Activated naive CD4-positive, alpha-beta T cell treated with Interleukin-2 at 50 U/mL for 16 hours (primary cell): ENCODE data around the gene ACSM6.
A peak's percentile ranks its signal among the peaks of the same experiment; 100 is the strongest.
"Not testable (repeated sequence)": the region's sequence is repeated elsewhere in the genome, so short reads cannot be mapped to it uniquely, and the experiment has no call there.

Experiments used
- DNase-seq: peaks from one replicate; pipeline ENCODE4 v3.0.0-alpha.2; 2020

ACSM6 gene

DNA sequence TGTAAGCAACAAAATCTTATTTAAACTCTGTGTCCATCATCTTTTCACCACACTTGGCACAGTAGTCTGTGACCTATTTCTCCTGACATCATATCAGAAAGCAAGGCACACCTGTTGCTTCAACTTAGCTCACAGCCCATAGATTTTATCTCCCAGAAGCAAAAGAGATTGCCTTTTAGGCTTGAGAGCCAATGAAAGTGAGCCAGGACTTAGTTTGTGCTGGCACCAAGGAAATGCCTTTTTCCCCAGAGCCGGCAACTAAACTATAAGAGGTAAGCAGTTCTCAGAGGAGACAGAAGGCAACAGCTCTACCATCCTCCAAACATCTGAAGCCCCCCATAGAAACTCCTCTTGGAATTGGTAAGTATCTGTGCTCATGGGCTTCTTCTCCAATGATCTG lies at the start of gene ACSM6:
TSS of gene ACSM6 (plus strand) at position 295 of the 400 bp plus-strand sequence. CDS start 248 bp downstream, outside the sequence.
- no peak for DNase-seq

GRCh38 chr10:95168694-95169093 lies 25.3 kb upstream of the ACSM6 start:
- DNase-seq: no peak

- no peak for DNase-seq
These were observed 24.5 kb upstream of the ACSM6 start for GRCh38 chr10:95169522-95169921.

DNA sequence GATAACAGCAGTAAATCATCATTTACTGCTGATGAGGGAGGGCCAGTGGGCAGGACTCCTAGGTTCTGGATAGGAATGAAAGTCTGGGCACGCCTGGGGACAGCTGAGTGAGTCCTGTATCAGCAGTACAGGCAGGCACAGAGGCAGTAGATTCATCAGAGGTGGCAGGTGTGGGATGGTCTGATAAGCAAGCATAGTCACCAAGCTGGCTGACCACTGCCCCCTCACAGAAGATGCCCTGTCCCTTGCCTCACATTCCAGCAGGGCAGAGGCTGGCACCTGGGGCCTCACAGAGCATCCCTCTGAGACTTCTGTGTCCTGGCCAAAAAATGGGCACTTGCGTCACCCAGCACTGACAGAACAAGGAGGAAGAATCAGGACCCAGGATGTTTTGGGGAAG lies 23.2 kb upstream of the ACSM6 start:
- DNase-seq: no peak

- DNase-seq: no peak
These were observed 22.7 kb upstream of the ACSM6 start for GRCh38 chr10:95171336-95171735.

- DNase-seq: no peak
These were observed 21.2 kb upstream of the ACSM6 start for GRCh38 chr10:95172851-95173250.

- no peak for DNase-seq
These were observed 17.9 kb upstream of the ACSM6 start for GRCh38 chr10:95176101-95176500.

GRCh38 chr10:95177429-95177828 lies 16.6 kb upstream of the ACSM6 start:
- no peak for DNase-seq

DNA sequence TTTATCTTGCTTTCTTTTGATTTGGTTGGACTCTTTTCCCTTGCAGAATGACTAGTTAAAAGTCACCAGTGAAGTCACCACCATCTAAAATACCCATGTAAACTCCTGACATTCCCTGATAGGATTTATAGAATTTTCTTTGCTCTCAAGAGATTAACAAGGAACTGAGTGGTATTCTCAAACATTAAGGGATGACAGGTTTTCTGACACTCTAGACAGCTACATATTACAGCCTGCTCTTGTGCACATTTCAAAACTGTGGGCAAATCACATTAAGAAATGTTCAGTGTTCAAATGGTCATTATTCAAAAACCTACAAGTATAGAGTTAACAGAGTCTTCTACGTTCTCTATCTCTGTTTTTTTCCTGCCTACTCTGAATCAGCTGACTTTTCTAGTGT lies 15.8 kb upstream of the ACSM6 start:
- DNase-seq: no peak

- no peak for DNase-seq
These were observed 15.2 kb upstream of the ACSM6 start for GRCh38 chr10:95178797-95179196.

GRCh38 chr10:95181726-95182125 lies 12.3 kb upstream of the ACSM6 start:
- no peak for DNase-seq

GRCh38 chr10:95183271-95184230 lies 10.5 kb upstream of the ACSM6 start:
- DNase-seq: peak; percentile 50

DNA sequence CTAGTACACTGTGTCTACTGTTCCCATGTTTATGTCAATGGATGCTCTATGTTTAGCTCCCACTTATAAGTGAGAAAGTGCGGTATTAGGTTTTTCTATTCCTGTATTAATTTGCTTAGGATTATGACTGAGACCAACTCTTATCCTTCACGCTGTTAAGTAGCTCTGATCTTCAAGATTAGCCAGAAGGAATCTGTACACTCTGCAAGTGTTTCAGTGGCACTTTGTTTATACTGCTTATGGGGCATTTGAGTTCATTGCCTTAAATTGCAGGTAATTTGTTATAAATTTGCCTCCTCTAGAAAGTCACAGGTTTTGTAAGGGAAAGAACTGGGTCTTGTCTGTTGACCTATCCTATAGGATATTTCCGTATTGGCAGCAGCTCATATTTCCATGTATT lies 6.4 kb upstream of the ACSM6 start:
- DNase-seq: no peak

- DNase-seq: no peak
These were observed 5.4 kb upstream of the ACSM6 start for GRCh38 chr10:95188593-95188992.

- no peak for DNase-seq
These were observed 2.0 kb downstream of the ACSM6 start for GRCh38 chr10:95196046-95196445.

GRCh38 chr10:95201736-95202135 lies 7.7 kb downstream of the ACSM6 start:
- DNase-seq: no peak

DNA sequence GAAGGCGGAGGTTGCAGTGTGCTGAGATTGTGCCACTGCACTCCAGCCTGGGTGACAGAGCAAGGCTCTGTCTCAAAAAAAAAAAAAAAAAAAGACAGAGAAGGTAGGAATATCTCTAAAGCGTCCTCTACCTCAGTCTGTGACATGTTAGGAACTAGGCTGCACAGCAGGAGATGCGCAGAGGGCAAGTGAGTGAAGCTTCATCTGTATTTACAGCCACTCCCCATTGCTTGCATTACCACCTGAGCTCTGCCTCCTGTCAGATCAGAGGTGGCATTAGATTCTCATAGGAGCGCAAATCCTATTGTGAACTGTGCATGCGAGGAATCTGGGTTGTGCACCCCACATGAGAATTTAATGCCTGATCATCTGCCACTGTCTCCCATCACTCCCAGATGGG lies 8.8 kb downstream of the ACSM6 start:
- DNase-seq: not testable (repeated sequence)

GRCh38 chr10:95208702-95209391 lies 14.8 kb downstream of the ACSM6 start:
- no peak for DNase-seq

GRCh38 chr10:95209509-95210127 lies 15.6 kb downstream of the ACSM6 start:
- DNase-seq: no peak

GRCh38 chr10:95211606-95212279 lies 17.7 kb downstream of the ACSM6 start:
- DNase-seq: no peak

DNA sequence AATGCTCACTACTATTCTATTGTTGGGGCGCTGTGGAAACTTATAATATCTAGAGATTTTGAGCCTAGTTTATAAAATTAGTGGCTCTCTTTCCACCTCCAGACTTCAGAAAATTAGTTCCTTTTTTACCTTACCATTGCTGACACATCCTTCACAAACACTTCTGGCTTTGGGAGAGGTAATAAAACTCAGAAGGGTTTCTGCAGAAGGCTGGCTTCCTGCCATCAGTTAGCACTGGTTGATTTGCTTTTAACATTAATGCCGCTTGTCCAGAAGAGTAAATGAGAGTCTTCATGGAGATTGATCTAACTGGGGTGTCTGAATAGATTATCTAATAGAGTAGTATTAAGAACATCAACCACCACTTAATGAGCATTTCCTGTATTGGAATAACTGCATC lies 20.3 kb downstream of the ACSM6 start:
- DNase-seq: no peak

DNA sequence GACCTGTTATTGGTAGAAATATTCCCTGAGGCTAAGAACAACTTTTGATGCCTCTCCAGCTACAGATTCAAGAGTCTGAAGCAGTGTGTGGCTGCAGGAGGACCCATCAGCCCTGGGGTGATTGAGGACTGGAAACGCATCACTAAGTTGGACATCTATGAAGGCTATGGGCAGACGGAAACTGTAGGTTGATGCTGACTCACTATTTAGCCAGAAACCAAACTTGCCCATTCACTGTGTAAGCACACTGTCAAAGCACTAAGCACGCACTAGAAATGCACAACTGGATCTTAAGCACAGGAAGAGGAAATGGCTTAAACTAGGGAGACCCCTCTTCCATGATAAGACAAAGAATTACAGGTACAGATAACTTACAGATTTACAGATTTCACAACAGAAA lies 20.8 kb downstream of the ACSM6 start:
- no peak for DNase-seq

- no peak for DNase-seq
These were observed 23.4 kb downstream of the ACSM6 start for GRCh38 chr10:95217476-95217875.
